Astrocyte of the cerebellum (primary cell): ENCODE data around the gene BICDL1.
A peak's percentile ranks its signal among the peaks of the same experiment; 100 is the strongest.

Experiments
- DNase-seq: peaks from one replicate; pipeline ENCODE4 v3.0.0-alpha.2; 2011; ENCODE audit warnings: low read depth
- H3K4me3 ChIP-seq: 2 replicates; pipeline ENCODE4 v1.5.1; 2011; ENCODE audit warnings: mild to moderate bottlenecking, low read depth, low read length, moderate library complexity
- in situ Hi-C: cut with HindIII; loops from 2 replicates; pipeline ENCODE4 v1.10.0; 2017; ENCODE audit warnings: low sequenced_read_pairs
- TF ChIP-seq, protein P1 (sequence below): IDR thresholded peaks from 2 replicates; pipeline ENCODE4 v1.5.1; 2012; ENCODE audit warnings: low read length, low read depth, moderate library complexity, mild to moderate bottlenecking; ENCODE audit errors: missing control alignments

BICDL1 gene

DNA sequence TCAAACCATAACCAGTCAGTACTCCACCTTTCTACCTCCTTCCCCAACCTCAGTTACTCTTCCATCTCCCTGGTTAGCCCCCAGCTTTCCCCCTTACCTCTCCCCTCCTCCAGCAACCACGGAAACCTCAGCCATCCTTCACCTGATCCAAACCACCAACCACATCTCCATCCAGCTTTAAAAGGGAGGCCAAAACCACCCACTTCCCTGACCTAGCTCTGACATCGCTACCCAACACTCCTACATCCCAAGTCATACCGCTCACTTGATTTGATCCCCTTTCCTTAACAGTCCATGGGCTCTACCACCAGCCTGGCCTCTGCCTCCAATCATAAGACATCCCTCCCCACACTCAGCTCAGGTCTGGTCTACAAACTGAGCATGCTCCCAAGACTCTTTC lies 126.0 kb downstream of the BICDL1 start:
- TF ChIP-seq, protein P1, sequence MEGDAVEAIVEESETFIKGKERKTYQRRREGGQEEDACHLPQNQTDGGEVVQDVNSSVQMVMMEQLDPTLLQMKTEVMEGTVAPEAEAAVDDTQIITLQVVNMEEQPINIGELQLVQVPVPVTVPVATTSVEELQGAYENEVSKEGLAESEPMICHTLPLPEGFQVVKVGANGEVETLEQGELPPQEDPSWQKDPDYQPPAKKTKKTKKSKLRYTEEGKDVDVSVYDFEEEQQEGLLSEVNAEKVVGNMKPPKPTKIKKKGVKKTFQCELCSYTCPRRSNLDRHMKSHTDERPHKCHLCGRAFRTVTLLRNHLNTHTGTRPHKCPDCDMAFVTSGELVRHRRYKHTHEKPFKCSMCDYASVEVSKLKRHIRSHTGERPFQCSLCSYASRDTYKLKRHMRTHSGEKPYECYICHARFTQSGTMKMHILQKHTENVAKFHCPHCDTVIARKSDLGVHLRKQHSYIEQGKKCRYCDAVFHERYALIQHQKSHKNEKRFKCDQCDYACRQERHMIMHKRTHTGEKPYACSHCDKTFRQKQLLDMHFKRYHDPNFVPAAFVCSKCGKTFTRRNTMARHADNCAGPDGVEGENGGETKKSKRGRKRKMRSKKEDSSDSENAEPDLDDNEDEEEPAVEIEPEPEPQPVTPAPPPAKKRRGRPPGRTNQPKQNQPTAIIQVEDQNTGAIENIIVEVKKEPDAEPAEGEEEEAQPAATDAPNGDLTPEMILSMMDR: no peak
- H3K4me3 ChIP-seq: peak overlapping the region; percentile 89
- DNase-seq: peak; percentile 75
- in situ Hi-C loops: no loop called here

DNA sequence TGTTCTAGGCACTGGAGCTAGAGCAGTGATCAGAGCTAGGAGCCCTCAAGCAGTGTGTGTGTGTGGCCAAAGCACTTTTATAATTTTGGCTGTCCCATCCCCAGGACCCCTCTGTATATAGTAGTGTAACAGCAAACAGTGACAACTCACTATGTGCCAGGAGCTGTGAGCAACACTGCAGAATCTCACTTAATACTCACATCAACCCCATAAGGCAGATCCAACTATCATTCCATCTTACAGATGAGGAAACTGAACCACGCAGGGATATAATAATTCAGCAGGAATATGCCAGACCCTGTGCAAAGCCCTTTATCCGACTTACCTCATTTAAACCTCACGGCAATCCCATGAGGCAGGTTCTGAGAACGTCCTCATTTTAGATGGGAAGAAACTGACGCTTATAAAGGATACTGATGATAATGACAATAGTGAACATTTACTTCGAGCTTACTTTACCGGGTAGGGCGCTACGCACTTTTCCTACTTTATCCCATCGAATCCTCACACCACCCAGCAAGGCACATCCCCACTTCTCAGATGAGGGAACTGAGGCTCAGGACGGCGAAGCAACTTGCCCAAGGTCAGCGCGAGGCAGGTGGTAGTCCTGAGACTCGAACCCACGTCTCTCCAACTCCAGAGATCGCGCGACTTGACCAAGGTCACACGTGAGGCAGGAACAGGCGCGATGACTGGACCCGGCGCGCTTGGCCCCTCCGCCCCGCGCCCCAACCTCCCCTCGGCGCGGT lies 126.8 kb downstream of the BICDL1 start:
- TF ChIP-seq, protein P1: no peak
- peak overlapping the region; percentile 89 for H3K4me3 ChIP-seq
- DNase-seq: no peak
- in situ Hi-C loops: no loop called here

DNA sequence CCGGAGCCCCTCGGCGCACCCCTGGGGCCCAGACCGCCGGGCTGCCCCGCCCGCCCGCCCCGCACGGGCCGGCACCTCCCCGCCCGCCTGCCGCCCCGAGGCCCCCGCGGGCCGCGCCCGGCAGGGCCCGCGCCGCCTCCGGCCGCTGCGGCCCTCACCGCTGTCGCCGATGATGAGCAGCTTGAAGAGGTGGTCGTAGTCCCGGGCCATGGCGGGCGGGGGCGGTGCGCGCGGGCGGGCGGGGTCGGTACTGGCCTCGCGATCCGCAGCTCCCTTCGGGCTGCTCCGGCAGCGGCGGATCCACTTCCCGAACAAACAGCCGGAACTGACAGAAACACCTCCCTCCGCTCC lies 127.4 kb downstream of the BICDL1 start, which contains the start of gene RAB35:
RAB35 (minus strand) TSS at position 313 of the 351 bp plus-strand sequence; CDS start at position 210, 103 bp downstream.
- TF ChIP-seq, protein P1: no peak
- peak within 1 kb of the TSS; percentile 89 for H3K4me3 ChIP-seq
- in situ Hi-C loops: no loop called here
- no peak for DNase-seq

DNA sequence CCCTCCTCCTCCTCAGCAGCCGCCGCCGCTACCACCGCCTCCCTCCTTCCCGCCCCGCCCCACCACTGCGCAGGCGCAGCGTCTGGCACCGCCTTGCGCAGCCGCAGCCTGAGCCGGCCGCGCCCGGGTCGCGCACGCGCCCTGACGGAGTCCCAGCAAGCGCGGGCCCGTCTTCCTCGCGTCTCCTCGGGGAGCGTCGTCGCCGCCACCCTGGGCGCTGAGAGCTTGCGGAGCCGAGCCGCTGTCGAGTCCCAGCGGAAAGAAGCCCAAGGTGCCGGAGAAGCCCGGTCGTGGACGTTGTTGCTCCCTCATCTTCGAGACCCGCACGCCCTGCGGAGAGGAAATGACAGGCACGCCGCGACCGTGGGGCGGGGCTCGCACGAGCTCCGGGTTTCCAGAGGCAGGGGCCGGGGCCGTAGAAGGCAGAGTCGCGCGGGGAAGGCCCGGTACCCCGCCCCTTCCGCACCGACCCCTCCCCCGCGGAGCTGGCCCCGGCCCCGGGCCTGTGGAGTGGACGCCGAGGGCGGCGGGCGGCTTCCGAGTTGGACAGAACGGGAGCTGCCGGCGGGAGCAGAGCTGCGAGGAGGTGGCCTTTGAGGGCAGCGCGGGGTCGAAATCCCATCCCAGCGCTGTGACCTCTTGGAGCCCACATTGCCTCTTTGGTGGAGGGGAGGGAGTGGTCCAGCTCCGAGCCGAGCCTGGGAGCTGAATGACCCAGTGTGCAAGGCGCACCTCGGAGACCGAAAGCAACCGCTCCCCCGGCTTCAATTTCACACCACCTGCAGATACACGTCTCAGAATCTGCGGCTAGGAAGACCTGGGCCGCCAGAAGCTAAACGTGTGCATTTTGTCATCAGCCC lies 128.0 kb downstream of the BICDL1 start:
- H3K4me3 ChIP-seq: peak overlapping the region; percentile 89
- in situ Hi-C loops: no loop called here

DNA sequence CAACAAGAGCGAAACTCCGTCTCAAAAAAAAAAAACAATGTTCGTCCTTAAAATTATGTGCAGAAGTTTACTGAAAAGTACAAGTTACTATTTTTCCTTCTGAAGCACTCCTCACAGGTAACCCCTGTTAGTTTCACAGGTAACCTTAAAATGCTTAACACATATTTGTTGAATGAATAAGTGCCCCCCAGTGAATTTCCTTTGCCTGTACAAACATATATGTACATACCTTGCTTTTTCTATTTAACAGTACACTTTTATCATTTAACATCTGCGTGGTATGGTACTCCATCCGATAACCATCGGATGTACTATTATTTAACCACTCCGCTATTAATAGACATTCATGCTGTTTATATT lies 128.9 kb downstream of the BICDL1 start:
- in situ Hi-C loops: no loop called here
- peak overlapping the region; percentile 89 for H3K4me3 ChIP-seq
- no peak for DNase-seq
- TF ChIP-seq, protein P1: no peak

More for the DNA sequence above, 128.0 kb downstream of the BICDL1 start:
- peak; percentile 75 for DNase-seq
- TF ChIP-seq, protein P1: no peak

DNA sequence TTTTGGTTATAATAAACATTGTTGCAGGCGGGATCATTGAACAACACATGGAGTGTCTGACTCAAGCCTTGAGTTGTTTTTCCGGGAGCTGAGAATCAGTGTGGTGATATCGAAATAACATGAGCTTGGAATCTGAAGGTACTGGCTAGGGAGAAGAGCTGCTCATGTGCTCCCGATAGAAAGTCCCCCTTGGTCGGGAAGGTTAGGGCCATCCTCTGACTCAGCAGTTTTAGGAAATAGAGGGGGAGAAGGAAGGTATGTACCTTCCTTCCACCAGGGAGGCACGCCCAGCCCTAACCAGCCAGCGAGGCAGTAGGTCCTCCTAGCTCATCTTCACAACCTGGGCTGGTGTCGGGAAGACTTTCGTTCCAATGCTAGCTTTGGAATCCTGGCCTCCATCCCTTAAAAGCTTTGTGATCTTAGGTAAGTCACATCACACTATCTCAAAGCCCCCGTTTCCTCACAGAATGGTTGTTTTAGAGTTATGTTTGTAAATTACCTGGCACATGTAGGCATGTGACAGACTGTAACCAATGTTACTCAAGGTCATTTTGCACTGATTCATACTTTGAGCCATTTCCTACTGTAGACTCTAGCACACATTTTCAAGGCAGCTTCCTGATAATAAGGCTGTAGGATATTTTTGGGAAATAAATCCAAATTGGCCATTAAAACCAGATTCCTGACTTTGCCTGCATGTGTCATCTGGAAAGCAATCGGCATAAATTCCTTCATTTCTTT lies 129.5 kb downstream of the BICDL1 start:
- TF ChIP-seq, protein P1: no peak
- DNase-seq: no peak
- peak overlapping the region; percentile 89 for H3K4me3 ChIP-seq
- in situ Hi-C loops: no loop called here
